C4-2B (cell line): Measurements from ENCODE around the gene CDC42BPB.

ENCODE experiments used
- ZFX ChIP-seq: fragments of 450-650 bp; IDR thresholded peaks from 2 replicates; pipeline ENCODE4 v1.6.1; 2017
- TF ChIP-seq, protein P1 (sequence below): fragments of 450-650 bp; conservative IDR thresholded peaks from 2 replicates; pipeline ENCODE4 v1.5.1; 2017; ENCODE audit warnings: mild to moderate bottlenecking

DNA sequence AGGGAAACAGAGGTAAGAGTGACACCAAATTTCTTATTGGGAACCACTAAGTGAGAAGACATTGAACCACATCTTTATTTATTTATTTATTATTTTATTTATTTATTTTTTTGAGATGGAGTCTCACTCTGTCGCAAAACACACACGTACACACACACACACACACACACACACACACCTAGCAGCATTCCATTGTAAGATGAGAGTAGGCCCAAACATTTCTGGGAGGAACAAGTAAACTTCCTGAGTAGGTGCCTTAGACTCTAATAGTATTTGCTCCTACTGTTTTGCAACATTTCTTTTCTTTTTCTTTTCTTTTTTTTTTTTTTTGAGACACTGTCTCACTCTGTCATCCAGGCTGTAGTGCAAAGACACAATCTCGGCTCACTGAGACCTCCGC, 7.1 kb upstream of the CDC42BPB start:
- TF ChIP-seq, protein P1, sequence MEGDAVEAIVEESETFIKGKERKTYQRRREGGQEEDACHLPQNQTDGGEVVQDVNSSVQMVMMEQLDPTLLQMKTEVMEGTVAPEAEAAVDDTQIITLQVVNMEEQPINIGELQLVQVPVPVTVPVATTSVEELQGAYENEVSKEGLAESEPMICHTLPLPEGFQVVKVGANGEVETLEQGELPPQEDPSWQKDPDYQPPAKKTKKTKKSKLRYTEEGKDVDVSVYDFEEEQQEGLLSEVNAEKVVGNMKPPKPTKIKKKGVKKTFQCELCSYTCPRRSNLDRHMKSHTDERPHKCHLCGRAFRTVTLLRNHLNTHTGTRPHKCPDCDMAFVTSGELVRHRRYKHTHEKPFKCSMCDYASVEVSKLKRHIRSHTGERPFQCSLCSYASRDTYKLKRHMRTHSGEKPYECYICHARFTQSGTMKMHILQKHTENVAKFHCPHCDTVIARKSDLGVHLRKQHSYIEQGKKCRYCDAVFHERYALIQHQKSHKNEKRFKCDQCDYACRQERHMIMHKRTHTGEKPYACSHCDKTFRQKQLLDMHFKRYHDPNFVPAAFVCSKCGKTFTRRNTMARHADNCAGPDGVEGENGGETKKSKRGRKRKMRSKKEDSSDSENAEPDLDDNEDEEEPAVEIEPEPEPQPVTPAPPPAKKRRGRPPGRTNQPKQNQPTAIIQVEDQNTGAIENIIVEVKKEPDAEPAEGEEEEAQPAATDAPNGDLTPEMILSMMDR: no peak
- TF ChIP-seq ZFX: no peak
